K562 (cell line): ENCODE measurements around the gene CRADD. TPM values are rescaled to one million over a fixed set of nuclear protein-coding genes. Genes with fewer than 3 reads are reported as not detected.

ENCODE experiments used
- ATAC-seq: fragments of 200-7000 bp; cut with Tn5 transposase; 3 replicates; pipeline ENCODE4 v1.9.1; 2020; ENCODE audit warnings: moderate library complexity
- BruUV-seq: library from RNA; stranded (reverse); fragments of 400-500 nt; replicated peaks from 2 replicates; lab custom pipeline; 2021; lab: Mats Ljungman, UMichigan
- CTCF ChIA-PET: fragments of 300-600 bp; formaldehyde crosslinking; extraction: SDS; loops from one replicate; lab custom pipeline; 2021; ENCODE audit warnings: low intra/inter-chr PET ratio; lab: Yijun Ruan, JAX
- POLR2A ChIA-PET: fragments of 300-600, 350-650 bp; sonication (Branson Sonifier 250); formaldehyde crosslinking; extraction: SDS; loops from one replicate; lab custom pipeline; 2021; ENCODE audit warnings: antibody characterized with exemption, inconsistent platforms; lab: Yijun Ruan, JAX
- DNase-seq, 4 experiments: peaks; one replicate each; pipeline versions ENCODE4 v3.0.0 to v3.0.0-alpha.2; 2011 to 2018; ENCODE audit warnings: low spot score in 3 of 4, mixed read lengths in 3 of 4; ENCODE audit errors: extremely low read depth in 1 of 4
- FAIRE-seq: peaks from 2 replicates; lab custom pipeline; 2011; peaks lifted over from hg19 to GRCh38; lab: Jason Lieb, UNC
- H2AFZ ChIP-seq: 2 replicates; pipeline ENCODE4 v1.6.0; 2011; ENCODE audit warnings: low read depth, low read length, control low read depth, inconsistent platforms
- H3K27ac ChIP-seq: fragments of 200-600 bp; 3 replicates; pipeline ENCODE4 v1.8.0; 2011; ENCODE audit warnings: low read depth, mild to moderate bottlenecking, control low read depth, inconsistent platforms, low read length, moderate library complexity, mixed read lengths; ENCODE audit errors: extremely low read depth
- H3K27me3 ChIP-seq, 2 experiments: fragments of 300-600 bp in 1 of 2; 2 replicates in 1 of 2; 3 replicates in 1 of 2; pipeline versions ENCODE4 v1.6.0 to v1.8.0; 2011; ENCODE audit warnings: inconsistent platforms in 2 of 2, low read length in 2 of 2, mild to moderate bottlenecking in 1 of 2, mixed read lengths in 1 of 2, moderate library complexity in 1 of 2; ENCODE audit not compliant: control insufficient read depth in 2 of 2, insufficient read depth in 2 of 2
- H3K36me3 ChIP-seq: fragments of 300-600 bp; 3 replicates; pipeline ENCODE4 v1.8.0; 2011; ENCODE audit warnings: mild to moderate bottlenecking, low read length, inconsistent platforms; ENCODE audit not compliant: control insufficient read depth, insufficient read depth
- H3K4me1 ChIP-seq, 2 experiments: fragments of 200-600 bp in 1 of 2; replicated peaks in 1 of 2; 2 replicates in 1 of 2; 3 replicates in 1 of 2; pipeline versions ENCODE4 v1.5.1 to v1.8.0; 2011; ENCODE audit warnings: inconsistent platforms in 2 of 2, low read length in 2 of 2, mild to moderate bottlenecking in 1 of 2, mixed read lengths in 1 of 2, moderate library complexity in 1 of 2; ENCODE audit not compliant: control insufficient read depth in 2 of 2, insufficient read depth in 2 of 2
- H3K4me2 ChIP-seq: 2 replicates; pipeline ENCODE4 v1.6.1; 2011; ENCODE audit warnings: low read length, control low read depth, inconsistent platforms, mixed read lengths; ENCODE audit not compliant: insufficient read depth
- H3K4me3 ChIP-seq: fragments of 200-600 bp; sonication (generic), shearing (Covaris generic); 2 replicates; pipeline ENCODE4 v1.5.1; 2016; ENCODE audit warnings: control low read depth, inconsistent platforms
- H3K79me2 ChIP-seq: fragments of 200-600 bp; 3 replicates; pipeline ENCODE4 v1.8.0; 2011; ENCODE audit warnings: low read length, inconsistent platforms; ENCODE audit not compliant: control insufficient read depth, insufficient read depth
- H3K9ac ChIP-seq, 2 experiments: 2 replicates each; pipeline versions ENCODE4 v1.6.0 to v1.6.1; 2011; ENCODE audit warnings: low read depth in 2 of 2, low read length in 2 of 2, control low read depth in 1 of 2, inconsistent platforms in 1 of 2, mild to moderate bottlenecking in 1 of 2, mixed read lengths in 1 of 2; ENCODE audit not compliant: insufficient read depth in 1 of 2
- H3K9me1 ChIP-seq: one replicate; pipeline ENCODE4 v1.6.0; 2011; ENCODE audit warnings: inconsistent platforms, mild to moderate bottlenecking, low read length, moderate library complexity; ENCODE audit not compliant: control insufficient read depth, insufficient read depth
- H3K9me3 ChIP-seq: replicated peaks from 2 replicates; pipeline ENCODE4 v1.5.1; 2011; ENCODE audit warnings: low read depth, low read length, inconsistent platforms; ENCODE audit not compliant: control insufficient read depth, insufficient read depth
- H4K20me1 ChIP-seq: replicated peaks from 2 replicates; pipeline ENCODE4 v1.6.1; 2011; ENCODE audit warnings: low read length, inconsistent platforms, mixed read lengths; ENCODE audit not compliant: control insufficient read depth, insufficient read depth
- FOXK1 ChIP-seq: sonication (generic); formaldehyde crosslinking; IDR thresholded peaks from 2 replicates; pipeline ENCODE4 v1.8.0; 2022; ENCODE audit warnings: missing genetic modification reagents, mild to moderate bottlenecking, borderline replicate concordance
- HCFC1 ChIP-seq: IDR thresholded peaks from 2 replicates; pipeline ENCODE4 v1.6.1; 2012; ENCODE audit warnings: low read depth, low read length, improper control_type of control experiment
- NCOA4 ChIP-seq: fragments of 450-650 bp; IDR thresholded peaks from 2 replicates; pipeline ENCODE4 v1.6.1; 2018; ENCODE audit warnings: mild to moderate bottlenecking; ENCODE audit not compliant: partially characterized antibody
- POLR2G ChIP-seq: fragments of 200-400 bp; formaldehyde crosslinking; IDR thresholded peaks from 2 replicates; pipeline ENCODE4 v1.6.1; 2017; ENCODE audit warnings: low read depth, mild to moderate bottlenecking, antibody characterized with exemption, low read length, moderate library complexity
- PRMT5 ChIP-seq: sonication (generic); formaldehyde crosslinking; IDR thresholded peaks from 2 replicates; pipeline ENCODE4 v1.5.0; 2020; ENCODE audit warnings: missing genetic modification reagents
- RFX1 ChIP-seq: fragments of 450-650 bp; IDR thresholded peaks from 2 replicates; pipeline ENCODE4 v1.6.1; 2016; ENCODE audit warnings: mild to moderate bottlenecking, moderate library complexity
- USF1 ChIP-seq: sonication (generic); formaldehyde crosslinking; IDR thresholded peaks from 2 replicates; pipeline ENCODE4 v1.9.0; 2022; ENCODE audit warnings: mild to moderate bottlenecking, missing genetic modification reagents
- WHSC1 ChIP-seq: IDR thresholded peaks from one replicate; pipeline ENCODE4 v1.6.1; 2012; ENCODE audit warnings: low read length, control low read depth, inconsistent platforms
- ZC3H8 ChIP-seq: fragments of 450-650 bp; IDR thresholded peaks from 2 replicates; pipeline ENCODE4 v1.6.1; 2017
- ZFP36 ChIP-seq: fragments of 150-350 bp; IDR thresholded peaks from 2 replicates; pipeline ENCODE4 v1.6.1; 2018; ENCODE audit warnings: low read length, low read depth; ENCODE audit not compliant: partially characterized antibody
- ZNF121 ChIP-seq: sonication (generic); formaldehyde crosslinking; conservative IDR thresholded peaks from 2 replicates; pipeline ENCODE4 v1.8.0; 2022; ENCODE audit warnings: missing genetic modification reagents
- ZNF668 ChIP-seq: fragments of 250-450 bp; sonication (Bioruptor Pico); IDR thresholded peaks from 2 replicates; pipeline ENCODE4 v1.8.0; 2022; ENCODE audit warnings: mild to moderate bottlenecking, inconsistent platforms
- WGBS: fragments of 100-300 bp; shearing (Covaris generic); methylation state at CpG from one replicate; pipeline ENCODE4 v1.1.6; 2016; ENCODE audit warnings: low coverage, mixed read lengths; ENCODE audit not compliant: insufficient coverage; ENCODE audit errors: missing lambda C conversion rate; 5-methylcytosine and 5-hydroxymethylcytosine counted together
- in situ Hi-C: fragments of 300-500 bp; cut with MboI; formaldehyde crosslinking; loops from 4 replicates; pipeline ENCODE4 v1.15.0; 2018; ENCODE audit warnings: inconsistent platforms, mixed read lengths
- intact Hi-C: fragments of 100-400 bp; cut with micrococcal nuclease; formaldehyde crosslinking; loops from 2 replicates; pipeline ENCODE4 v1.14.2; 2022
- polyA plus RNA-seq, 8 experiments: library from polyadenylated mRNA; depleted of rRNA in 4 of 8; stranded (reverse) in 5 of 8; unstranded in 3 of 8; fragments of >200 nt; fragmentation: Nextera tagmentation in 2 of 8; fragmentation: Illumina TruSeq in 1 of 8; extraction: Ambion mirVana in 2 of 8; extraction: Trizol in 1 of 8; gene quantifications; 2 replicates each; pipeline versions ENCODE4 v1.2.1 to v1.2.3, GENCODE V29; 2011 to 2014; ENCODE audit warnings: inconsistent platforms in 1 of 8, missing spikeins in 1 of 8
- total RNA-seq, 7 experiments: library from RNA; depleted of rRNA in 6 of 7; stranded (reverse); fragments of >200 nt in 6 of 7; fragmentation: Illumina TruSeq in 2 of 7; extraction: Trizol in 2 of 7; gene quantifications; 2 replicates each; pipeline versions ENCODE4 v1.2.1 to v1.2.3, GENCODE V29; 2011 to 2021; ENCODE audit warnings: low replicate concordance in 1 of 7

The CRADD gene
- total and polyA plus RNA-seq, 9 of the 15 experiments (the other 6 are each of a cell fraction or from before 2014, with no cell fraction given), result 20.5 to 41.1 (median 25.9) TPM

GRCh38 chr12:93849946-93850345 lies 172.8 kb downstream of the CRADD start:
- CTCF ChIA-PET, result no interaction called here
- POLR2A ChIA-PET, result no interaction called here
- intact Hi-C loops, result no loop called here
- H3K9me1 ChIP-seq, result no peaks in the 10 kb centered on the region
- H3K79me2 ChIP-seq, result no peaks in the 10 kb centered on the region
- TF ChIP-seq ZNF668 (CRISPR knock-in tag), result no peak
- 0 out of 2 replicates have a peak, but pooled peaks have one; percentile 16 for TF ChIP-seq POLR2G
- TF ChIP-seq, all 486 proteins: peak for 1
- Histone ChIP-seq H3K4me2 (no peak overlapping the region), H3K27ac (no peak overlapping the region), H3K4me1 (peaks cover 4 to 11% of the 10 kb centered on the region in 2 experiments; a peak in 4 of 5 replicates), H2AFZ (no peak overlapping the region), H3K4me3 (no peak overlapping the region), H3K9ac (no peak overlapping the region), H3K36me3 (peaks cover 3% of the 10 kb centered on the region; the same call in 2 of the 3 replicates), H3K27me3 (no peaks in the 10 kb centered on the region), H4K20me1 (no peaks in the 10 kb centered on the region), H3K9me3 (no peaks in the 10 kb centered on the region)
- WGBS, result 78% methylated on average over 14 of the region's 15 CpGs
- in situ Hi-C loops, result no loop called here
- FAIRE-seq (no peak), DNase-seq (no peak), ATAC-seq (no peak)
- no TSS peak for BruUV-seq

- no peak overlapping the region for H2AFZ ChIP-seq
- no peak for ATAC-seq
- BruUV-seq, result no TSS peak
- TF ChIP-seq ZFP36 (no peak), ZNF121 (CRISPR knock-in tag) (no peak), USF1 (CRISPR knock-in tag) (no peak), FOXK1 (CRISPR knock-in tag) (no peak), RFX1 (no peak), PRMT5 (CRISPR knock-in tag) (no peak), WHSC1 (no peak), HCFC1 (no peak), ZC3H8 (no peak), NCOA4 (no peak)
- H3K9me1 ChIP-seq, result no peaks in the 10 kb centered on the region
- H3K4me3 ChIP-seq, result no peak overlapping the region
- H3K9ac ChIP-seq, result no peak overlapping the region
- no peak overlapping the region for H3K27ac ChIP-seq
- no peak overlapping the region for H3K4me2 ChIP-seq
- no peaks in the 10 kb centered on the region for H3K79me2 ChIP-seq
- peaks cover 3% of the 10 kb centered on the region; the same call in 1 of the 3 replicates for H3K36me3 ChIP-seq
- no peaks in the 10 kb centered on the region for H4K20me1 ChIP-seq
- H3K27me3 ChIP-seq, result no peaks in the 10 kb centered on the region
- intact Hi-C loops (no loop called here), in situ Hi-C loops (no loop called here)
- CTCF ChIA-PET, result no interaction called here
- WGBS, result 83% methylated on average over 7 of the region's 7 CpGs
- peaks cover 4 to 11% of the 10 kb centered on the region in 2 experiments for H3K4me1 ChIP-seq
- no peak for DNase-seq
- no peaks in the 10 kb centered on the region for H3K9me3 ChIP-seq
- no peak for FAIRE-seq
- POLR2A ChIA-PET, result interaction anchor here (1.0 kb wide), 1 partner anchor 9 kb away, joined by 4 read pairs; no protein-coding TSS in a partner anchor
These were observed 173.5 kb downstream of the CRADD start for GRCh38 chr12:93850481-93851256.
